HG03280 (cell line): ENCODE results near the gene GCGR.

ENCODE experiments used
- ATAC-seq: cut with Tn5 transposase; IDR thresholded peaks from one replicate; pipeline ENCODE4 v1.9.1; 2021; ENCODE audit warnings: mild to moderate bottlenecking, moderate library complexity; ENCODE audit not compliant: unreplicated experiment

GCGR gene

GRCh38 chr17:81811705-81812570 is 8.0 kb downstream of the GCGR start:
- no peak for ATAC-seq

- ATAC-seq: no peak
Measured at GRCh38 chr17:81812571-81813370, 8.8 kb downstream of the GCGR start.

- ATAC-seq: no peak
Measured at GRCh38 chr17:81813371-81813684, 9.4 kb downstream of the GCGR start.

GRCh38 chr17:81813861-81814683 is 10.1 kb downstream of the GCGR start:
- no peak for ATAC-seq

- no peak for ATAC-seq
Measured at GRCh38 chr17:81814748-81815645, 11.0 kb downstream of the GCGR start.

- no peak for ATAC-seq
Measured at GRCh38 chr17:81815646-81815986, 11.7 kb downstream of the GCGR start.

- ATAC-seq: no peak
Measured at GRCh38 chr17:81817758-81818147, 13.8 kb downstream of the GCGR start.

GRCh38 chr17:81819708-81820107 is 15.8 kb downstream of the GCGR start:
- no peak for ATAC-seq

GRCh38 chr17:81821147-81821546 is 17.2 kb downstream of the GCGR start:
- no peak for ATAC-seq

- no peak for ATAC-seq
Measured at GRCh38 chr17:81821603-81822311, 17.8 kb downstream of the GCGR start.

GRCh38 chr17:81822312-81822637 is 18.3 kb downstream of the GCGR start:
- ATAC-seq: no peak

- no peak for ATAC-seq
Measured at GRCh38 chr17:81822996-81823819, 19.3 kb downstream of the GCGR start.

GRCh38 chr17:81823820-81824550 is 20.0 kb downstream of the GCGR start:
- ATAC-seq: no peak

GRCh38 chr17:81824595-81824994 is 20.6 kb downstream of the GCGR start:
- no peak for ATAC-seq

GRCh38 chr17:81825841-81826466 is 22.0 kb downstream of the GCGR start:
- no peak for ATAC-seq

GRCh38 chr17:81828656-81829055 is 24.7 kb downstream of the GCGR start:
- no peak for ATAC-seq

GRCh38 chr17:81829858-81830257 is 25.9 kb downstream of the GCGR start:
- no peak for ATAC-seq

- no peak for ATAC-seq
Measured at GRCh38 chr17:81831563-81831956, 27.6 kb downstream of the GCGR start.
